Skin epidermis (tissue), 12 donors: ENCODE measurements around the gene HAUS3.
"Not testable (repeated sequence)": the region's sequence is repeated elsewhere in the genome, so short reads cannot be mapped to it uniquely, and the experiment has no call there.

ENCODE experiments used
- H3K27ac ChIP-seq, 21 experiments: fragments of 200-600 bp; sonication (generic) in 11 of 21; one replicate each; pipeline ENCODE4 v1.5.0; 2020; ENCODE audit warnings: mild to moderate bottlenecking in 3 of 21, inconsistent platforms in 2 of 21, moderate library complexity in 2 of 21
- H3K4me3 ChIP-seq, 7 experiments: fragments of 200-600 bp; sonication (generic) in 2 of 7; one replicate each; pipeline ENCODE4 v1.5.0; 2020; ENCODE audit warnings: inconsistent platforms in 2 of 7, mild to moderate bottlenecking in 2 of 7, moderate library complexity in 1 of 7

The HAUS3 gene

DNA sequence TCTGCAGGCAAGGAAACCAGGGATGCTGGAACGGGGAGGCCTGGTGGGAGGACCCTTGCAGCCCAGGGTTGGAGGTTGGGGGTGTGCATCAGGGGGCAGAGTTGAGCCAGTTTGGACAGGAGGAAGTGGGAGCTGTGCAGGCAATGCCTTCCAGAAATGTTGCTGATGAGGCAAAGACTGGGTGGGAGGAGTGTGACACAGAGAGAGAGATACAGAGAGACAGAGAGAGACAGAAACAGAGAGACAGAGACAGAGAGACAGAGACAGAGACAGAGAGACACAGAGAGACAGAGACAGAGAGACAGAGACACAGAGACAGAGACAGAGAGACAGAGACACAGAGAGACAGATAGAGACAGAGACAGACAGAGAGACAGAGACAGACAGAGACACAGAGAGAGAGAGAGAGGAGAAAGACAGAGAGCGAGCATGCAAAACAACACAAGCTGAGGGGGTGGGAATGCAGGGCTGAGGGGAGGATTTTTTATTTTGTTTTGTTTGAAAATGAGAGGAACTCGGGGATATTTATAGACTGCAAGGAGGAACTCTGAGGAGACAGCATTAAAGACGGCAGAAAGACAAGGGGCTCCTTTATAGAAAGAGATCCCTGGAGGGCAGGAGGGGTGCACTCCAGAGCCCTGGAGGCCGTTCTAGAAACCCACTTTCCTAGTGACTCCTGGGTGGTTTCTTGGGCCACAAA lies 1.9 kb upstream of the HAUS3 start:
- H3K4me3 ChIP-seq: no peak overlapping the region
- H3K27ac ChIP-seq: peak overlapping the region in 10 of 21 experiments; percentile 6 to 55 (median 23)

DNA sequence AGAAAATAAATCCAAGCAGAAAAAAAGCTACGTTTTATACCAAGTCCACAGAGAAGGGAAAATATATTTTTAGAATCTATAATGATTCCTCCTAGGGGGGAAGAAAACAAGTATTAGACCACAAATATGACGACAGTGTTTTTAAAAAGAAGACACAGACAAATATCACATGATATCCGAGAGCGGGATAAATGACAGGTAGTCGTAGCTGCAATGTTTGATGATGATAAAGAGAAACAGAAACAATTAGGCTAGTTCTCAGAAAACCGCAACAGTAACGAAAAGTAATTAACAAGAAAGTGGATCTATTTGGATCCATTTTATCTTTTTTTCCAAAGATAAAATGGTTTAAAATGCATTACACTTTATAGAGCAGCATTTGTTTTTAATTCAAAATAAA lies 918 bp downstream of the HAUS3 start:
- H3K27ac ChIP-seq: peak overlapping the region in 16 of 21 experiments; percentile 5 to 89 (median 80)
- peak overlapping the region; percentile 85 to 99 (median 96) for H3K4me3 ChIP-seq

DNA sequence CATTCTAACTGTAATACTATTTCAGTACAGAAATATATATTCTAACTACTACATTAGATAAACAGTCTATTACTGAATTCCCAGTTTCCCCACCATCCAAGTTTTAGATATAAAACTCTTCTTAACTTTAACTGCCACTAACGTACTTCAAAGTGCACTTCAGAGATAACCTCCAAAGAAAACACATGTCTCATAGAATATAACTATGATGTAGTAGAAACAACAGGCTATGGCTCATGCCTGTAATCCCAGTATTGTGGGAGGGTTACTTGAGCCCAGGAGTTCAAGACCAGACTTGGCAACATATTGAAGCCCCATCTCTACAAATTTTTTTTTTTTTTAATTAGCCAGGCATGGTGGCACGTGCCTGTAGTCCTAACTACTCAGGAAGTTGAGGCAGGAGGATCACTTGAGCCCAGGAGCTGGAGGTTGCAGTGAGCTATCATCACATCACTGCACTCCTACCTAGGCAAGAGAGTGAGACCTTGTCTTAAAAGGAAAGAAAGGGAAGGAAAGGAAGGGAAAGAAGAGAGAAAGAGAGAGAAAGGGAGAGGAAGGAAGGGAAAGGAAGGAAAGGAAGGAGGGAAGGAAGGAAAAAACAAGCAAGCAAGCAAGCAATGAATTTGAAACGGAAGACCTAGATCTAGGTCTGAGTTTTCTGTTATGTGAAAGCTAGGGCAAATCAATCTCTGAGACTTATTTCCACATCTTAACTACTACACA lies 4.8 kb downstream of the HAUS3 start:
- H3K27ac ChIP-seq: no peak overlapping the region
- H3K4me3 ChIP-seq: no peak overlapping the region

DNA sequence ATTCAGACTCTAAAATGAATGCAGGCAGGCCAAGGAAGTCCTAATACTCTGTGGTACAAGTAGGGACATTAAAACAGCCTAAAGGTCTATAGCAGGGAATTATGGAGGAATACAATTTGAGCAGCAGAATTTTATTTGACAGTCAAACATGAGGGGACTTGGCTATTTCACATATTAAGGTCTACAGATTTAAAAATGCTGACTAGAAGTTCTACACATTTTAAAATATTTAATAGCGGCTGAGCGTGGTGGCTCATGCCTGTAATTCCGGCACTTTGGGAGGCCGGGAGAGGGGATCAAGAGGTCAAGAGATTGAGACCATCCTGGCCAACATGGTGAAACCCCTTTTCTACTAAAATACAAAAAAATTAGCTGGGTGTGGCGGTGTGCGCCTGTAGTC lies 10.8 kb downstream of the HAUS3 start:
- Histone ChIP-seq H3K27ac (no peak overlapping the region), H3K4me3 (no peak overlapping the region)

DNA sequence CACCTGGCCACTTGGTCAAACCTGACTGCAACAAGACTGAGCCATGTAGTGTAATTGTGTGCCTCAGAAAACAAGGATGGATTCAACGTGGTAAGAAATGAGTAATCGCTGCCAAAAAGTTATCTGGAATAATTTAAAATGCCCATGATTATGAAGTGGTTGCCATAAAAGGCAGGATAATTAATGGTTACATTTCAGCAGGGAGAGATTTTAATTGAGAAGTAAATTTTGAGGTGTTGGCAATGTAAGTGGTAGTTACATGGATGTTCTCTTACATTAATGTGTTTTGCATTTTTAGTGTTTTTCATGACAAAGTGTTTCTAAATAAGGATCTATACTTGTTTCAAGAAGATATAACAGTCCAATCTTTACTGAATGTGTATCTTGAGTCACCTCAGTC lies 15.7 kb downstream of the HAUS3 start:
- Histone ChIP-seq H3K27ac (no peak overlapping the region), H3K4me3 (no peak overlapping the region)

DNA sequence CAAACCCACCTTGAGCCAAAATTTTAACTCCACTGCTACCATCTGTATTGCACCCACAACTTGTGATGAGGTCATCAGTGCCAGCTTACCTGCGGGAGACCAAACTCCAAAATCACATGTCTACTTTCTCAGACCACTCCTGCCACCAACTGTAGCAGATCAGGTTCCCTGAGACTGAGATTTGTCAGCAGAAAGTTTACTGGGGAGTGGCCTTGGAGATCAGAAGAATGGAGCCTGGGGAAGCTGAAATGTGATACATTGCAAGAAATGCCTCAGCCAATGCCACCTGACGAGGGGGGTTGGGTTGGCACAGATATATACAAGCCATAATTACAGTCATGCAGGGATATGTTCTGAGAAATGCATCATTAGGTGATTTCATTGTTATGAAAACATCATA lies 19.1 kb downstream of the HAUS3 start:
- no peak overlapping the region for H3K27ac ChIP-seq
- H3K4me3 ChIP-seq: no peak overlapping the region

DNA sequence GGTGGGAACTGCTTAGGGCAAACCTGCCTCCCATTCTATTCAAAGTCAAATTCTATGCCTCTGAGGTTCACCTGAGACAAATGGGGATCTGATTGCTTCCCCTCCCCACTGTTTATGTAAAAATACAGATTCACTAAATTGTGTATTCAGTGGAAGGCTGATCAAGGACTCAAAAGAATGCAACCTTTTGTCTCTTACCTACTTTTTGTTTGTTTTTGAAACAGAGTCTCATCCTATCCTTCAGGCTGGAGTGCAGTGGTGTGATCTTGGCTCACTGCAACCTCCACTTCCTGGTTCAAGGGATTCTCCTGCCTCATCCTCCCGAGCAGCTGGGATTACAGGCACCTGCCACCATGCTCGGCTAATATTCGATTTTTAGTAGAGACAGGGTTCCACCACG lies 20.5 kb downstream of the HAUS3 start:
- H3K27ac ChIP-seq, H3K4me3 ChIP-seq: not testable (repeated sequence)

DNA sequence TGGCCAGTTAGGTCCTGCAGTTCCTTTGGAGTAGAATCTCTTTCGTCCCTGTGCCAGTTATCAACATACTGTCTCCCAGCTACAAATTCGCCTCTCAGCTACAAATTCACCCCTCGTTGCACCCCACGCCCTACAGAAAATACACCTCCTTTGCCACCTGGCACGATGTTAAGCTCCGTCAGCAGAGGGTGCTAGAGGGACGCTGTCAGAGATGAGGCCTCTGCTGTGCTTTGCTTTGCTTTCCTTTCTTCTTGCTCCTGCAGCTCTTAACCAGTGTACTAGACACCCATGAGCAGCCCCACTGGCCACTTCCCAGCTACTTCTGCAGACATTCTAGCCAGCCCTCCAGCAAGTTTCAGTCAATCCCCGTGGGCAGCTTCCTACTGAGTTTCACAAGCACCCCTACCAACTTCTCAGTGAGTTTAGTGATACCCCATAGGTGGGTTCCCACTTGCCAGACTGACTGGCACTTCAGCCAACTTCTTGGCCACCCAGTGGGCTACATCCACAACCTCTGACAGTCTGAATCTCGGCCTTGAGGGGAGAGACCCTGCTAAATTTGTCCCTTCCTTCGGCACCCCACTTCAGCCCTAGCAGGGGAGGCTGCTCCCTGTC lies 21.8 kb downstream of the HAUS3 start:
- H3K4me3 ChIP-seq: no peak overlapping the region
- H3K27ac ChIP-seq: no peak overlapping the region

DNA sequence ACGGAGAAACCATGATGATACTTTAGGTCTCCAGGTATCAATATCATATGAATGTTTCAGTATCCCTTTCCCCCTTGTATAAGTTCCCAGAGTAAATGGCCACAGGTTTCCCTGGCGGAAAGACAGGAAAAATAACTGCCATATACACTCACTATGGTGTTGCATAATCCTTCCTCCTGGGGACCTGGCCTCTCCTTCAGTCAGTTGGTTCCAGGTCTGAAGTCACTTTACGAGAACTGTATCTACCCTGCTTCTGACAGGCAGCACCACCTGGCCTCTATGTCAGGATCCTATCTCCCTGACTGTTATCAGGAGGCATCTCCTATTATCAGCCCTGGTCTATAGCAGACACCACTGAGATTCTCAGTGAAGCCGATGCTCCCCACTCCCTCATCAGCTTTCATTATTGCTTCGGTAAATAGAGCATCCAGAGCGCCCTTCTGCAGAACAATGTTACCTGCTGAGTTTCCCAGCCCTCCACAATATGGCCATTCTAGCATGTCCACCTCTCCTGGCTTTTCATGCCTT lies 22.6 kb downstream of the HAUS3 start:
- Histone ChIP-seq H3K4me3 (no peak overlapping the region), H3K27ac (no peak overlapping the region)

DNA sequence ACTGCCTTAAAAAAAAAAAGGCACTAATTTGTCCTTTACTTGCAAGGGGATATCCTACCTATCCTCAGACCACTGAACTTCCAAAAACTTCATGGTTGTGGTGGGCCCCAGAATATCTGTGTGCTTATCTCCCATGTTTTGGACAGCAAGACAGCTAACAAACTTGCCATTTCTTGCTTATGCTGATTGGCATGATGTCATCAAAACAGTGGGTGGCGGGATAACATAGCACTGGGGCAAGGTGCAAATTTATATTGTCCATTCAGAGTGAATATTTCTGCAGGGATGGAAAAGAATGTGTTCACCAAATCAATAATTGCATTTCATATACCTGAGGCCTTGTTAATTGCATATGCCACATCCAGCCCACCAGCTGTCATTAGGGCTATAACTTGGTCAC lies 23.5 kb downstream of the HAUS3 start:
- Histone ChIP-seq H3K4me3 (no peak overlapping the region), H3K27ac (no peak overlapping the region)

DNA sequence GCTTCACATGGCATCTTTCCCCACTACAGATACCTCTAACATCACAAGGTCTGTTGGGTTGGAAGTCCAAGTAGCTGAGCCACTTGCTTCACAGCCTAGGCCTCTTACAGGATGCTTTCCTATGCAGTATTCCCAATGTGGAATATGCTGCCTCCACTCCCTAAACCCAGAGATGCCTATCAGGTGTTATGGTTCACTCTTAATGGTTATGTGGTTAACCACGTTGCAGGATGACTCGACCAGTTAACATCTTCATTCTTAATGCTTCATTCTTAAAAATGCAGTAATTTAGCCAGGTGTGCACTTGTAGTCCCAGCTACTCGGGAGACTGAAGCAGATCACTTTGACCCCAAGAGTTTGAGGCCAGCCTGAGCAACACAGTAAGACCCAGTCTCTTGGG lies 24.2 kb downstream of the HAUS3 start:
- H3K4me3 ChIP-seq: no peak overlapping the region
- no peak overlapping the region for H3K27ac ChIP-seq

DNA sequence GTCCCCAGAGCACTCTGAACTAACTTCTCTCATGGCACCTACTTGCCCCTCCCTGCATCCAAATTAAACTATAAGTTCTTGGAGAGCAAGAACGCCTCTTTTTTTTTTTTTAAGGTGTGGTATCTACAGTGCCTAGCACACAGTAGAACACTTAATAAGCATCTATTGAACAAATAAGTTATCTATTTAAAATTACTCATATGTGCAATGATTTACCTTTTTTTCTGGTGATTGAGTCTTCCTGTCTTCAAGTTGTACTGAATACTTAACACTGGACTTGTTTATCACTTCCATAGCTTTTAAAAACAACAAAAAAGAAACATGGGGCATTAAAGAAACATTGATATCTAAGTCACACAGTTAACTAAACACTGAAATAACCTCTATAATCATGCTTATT lies 29.1 kb downstream of the HAUS3 start:
- Histone ChIP-seq H3K4me3 (no peak overlapping the region), H3K27ac (no peak overlapping the region)

DNA sequence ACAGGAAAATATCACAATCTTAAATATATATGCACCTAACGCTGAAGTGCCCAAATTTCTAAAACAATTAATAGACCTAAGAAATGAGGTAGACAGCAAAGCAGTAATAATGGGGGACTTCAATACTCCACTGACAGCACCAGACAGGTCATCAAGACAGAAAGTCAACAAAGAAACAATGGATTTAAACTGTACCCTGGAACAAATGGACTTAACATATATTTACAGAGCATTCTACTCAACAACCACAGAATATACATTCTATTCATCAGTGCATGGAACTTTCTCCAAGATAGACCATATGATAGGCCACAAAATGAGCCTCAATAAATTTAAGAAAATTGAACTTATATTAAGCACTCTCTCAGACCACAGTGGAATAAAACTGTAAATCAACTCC lies 39.1 kb downstream of the HAUS3 start:
- not testable (repeated sequence) for H3K4me3 ChIP-seq, H3K27ac ChIP-seq

DNA sequence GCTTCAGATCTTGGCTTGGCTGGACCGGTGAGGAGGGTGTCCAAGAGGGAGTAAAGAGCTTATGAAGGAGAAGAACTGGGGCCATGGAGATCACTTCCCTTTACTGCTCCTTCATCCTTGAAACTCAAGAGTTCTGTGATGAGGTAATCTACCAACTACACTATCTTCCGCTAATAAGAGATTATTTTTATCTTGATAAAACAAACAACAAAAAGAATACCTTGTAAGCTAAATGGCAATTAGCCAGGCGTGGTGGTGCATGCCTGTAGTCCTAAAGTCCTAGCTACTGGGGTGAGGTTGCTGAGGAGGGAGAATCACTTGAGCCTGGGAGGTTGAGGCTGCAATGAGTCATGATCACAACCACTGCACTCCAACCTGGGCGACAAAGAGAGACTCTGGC lies 47.4 kb downstream of the HAUS3 start:
- Histone ChIP-seq H3K4me3 (no peak overlapping the region), H3K27ac (no peak overlapping the region)

DNA sequence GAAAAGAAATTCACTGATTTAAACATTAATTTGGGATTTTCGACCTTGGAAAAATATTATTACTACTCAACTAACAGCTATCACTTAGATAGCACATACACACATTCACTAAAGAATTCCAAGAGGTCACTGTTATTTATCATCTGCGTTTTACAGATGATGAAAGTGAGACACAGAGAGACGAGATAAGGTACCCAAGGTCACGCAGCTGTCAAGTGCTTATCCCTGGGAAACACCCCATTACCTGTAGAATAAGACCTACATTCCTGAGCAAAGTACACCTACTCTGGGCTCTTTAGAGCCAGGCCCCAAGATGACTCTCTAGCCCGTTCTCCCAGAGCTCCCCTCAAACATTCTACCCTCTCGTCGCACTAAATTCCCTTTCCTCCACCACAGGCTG lies 48.6 kb downstream of the HAUS3 start:
- H3K4me3 ChIP-seq: no peak overlapping the region
- H3K27ac ChIP-seq: no peak overlapping the region

DNA sequence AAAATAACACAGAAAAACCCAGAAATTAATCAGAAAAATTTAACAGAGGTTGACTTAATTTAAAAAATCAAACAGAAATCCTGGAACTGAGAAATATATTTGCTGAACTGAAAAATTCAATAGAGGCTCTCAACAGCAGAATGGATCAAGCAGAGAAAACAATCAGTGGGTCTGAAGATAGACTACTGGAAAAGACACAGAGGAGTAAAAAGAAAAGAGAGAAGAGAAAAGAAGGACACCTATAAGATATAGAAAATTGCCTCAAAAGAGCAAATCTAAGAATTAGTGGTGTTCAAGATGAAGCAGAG lies 55.1 kb downstream of the HAUS3 start:
- H3K4me3 ChIP-seq: no peak overlapping the region
- H3K27ac ChIP-seq: no peak overlapping the region

DNA sequence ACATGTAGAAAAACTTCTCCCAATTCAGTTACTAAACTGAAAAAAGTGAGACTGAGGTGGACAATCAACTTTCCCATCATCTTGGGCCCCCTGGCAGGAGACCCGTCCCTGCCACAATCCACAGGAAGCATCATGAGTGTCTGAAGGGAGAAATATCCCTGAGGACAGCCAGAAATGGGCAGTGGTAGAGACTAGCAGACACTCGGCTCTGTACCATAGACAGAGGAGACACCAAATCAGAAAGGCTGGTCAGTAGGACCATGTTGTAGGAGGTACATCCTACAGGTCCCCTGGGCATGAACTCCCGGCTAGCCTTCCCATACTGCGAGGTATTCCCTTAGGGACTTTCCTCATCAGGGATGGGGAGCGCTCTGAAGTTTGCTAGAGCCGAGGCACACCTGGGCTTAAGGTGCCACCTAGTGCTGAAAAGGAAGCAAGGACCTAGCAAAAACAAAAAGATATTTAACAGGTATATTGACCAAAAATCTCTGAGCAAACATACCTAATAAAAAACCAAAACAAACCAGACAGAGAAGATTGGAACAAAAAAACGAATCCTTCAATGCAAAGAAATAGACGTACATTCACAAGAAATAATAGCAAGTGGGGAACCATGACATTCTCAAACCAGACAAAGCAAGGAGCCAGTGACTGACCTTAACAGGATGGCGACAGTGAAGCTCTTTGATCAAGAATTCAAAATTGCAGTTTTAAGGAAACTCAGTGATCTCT lies 55.6 kb downstream of the HAUS3 start:
- Histone ChIP-seq H3K27ac (no peak overlapping the region), H3K4me3 (no peak overlapping the region)

DNA sequence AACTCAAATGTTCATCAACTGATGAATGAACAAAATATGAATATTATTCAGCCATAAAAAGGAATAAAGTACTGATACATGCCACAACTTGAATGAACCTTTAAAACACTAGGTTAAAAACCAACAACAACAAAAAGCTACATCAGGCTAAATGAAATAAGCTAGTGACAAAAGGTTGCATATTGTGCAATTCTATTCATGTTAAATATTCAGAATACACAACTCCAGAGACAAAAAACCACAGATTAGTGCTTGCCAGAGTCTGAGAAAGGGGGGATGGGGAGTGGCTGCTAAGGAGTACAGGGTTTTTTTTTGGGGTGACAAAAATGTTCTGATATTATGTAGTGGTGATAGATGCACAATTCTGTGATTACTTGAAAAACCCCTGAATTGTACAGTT lies 58.5 kb downstream of the HAUS3 start:
- Histone ChIP-seq H3K4me3 (no peak overlapping the region), H3K27ac (no peak overlapping the region)

DNA sequence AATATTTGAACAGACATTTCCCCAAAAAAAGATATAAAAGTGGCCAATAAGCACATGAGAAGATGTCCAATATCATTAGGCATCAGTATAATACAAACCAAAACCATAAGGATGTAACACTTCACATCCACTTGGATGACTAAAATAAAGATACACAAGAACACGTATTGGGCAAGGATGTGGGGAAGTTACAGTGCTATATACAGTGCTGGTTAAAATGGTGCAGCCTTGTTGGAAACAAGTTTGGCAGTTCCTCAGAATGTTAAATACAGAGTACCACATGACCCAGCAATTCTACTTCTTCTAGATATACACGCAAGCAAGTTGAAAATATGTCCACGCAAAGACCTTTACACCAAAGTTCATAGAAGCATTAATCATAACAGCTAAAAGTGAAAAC lies 58.9 kb downstream of the HAUS3 start:
- no peak overlapping the region for H3K27ac ChIP-seq
- H3K4me3 ChIP-seq: no peak overlapping the region

DNA sequence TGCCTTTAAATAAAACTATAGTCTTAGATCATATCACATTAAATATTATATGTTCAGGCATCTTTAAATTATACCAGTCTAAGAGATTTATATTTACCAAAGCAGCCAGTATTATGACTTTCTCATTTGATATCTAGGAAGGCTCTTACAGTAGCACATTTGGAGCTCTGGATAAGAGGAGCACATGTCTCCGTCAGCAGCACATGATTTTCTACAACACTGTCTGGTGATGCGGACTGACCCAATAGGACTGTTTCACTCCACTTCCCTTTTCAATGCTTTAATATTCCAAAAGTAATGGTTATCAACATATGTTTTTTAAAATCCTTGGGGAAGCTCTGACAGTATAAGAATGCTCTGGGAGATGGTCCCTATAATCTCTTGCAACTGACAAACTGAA lies 61.5 kb downstream of the HAUS3 start:
- no peak overlapping the region for H3K27ac ChIP-seq

DNA sequence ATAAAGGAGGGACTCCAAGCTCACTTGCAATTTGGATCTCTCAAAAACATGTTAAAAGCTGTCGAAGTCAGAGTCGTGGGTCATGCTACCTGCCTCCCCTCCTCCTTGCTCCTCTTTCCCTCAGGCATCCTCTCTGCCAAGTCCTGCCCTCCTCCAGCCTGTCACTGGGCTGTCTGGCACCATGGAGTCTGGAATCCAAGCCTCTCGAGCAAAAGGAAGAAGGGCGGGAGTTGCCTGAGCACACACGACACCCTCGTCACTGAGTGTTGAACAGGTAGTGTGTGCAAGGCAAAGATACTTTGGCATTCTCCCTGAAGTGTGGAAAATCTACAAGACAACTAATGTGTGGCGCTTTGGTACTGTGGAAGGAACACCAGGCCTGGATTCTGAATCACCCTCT lies 62.2 kb downstream of the HAUS3 start:
- H3K4me3 ChIP-seq: no peak overlapping the region
- no peak overlapping the region for H3K27ac ChIP-seq

More for the DNA sequence above, 61.5 kb downstream of the HAUS3 start:
- H3K4me3 ChIP-seq: no peak overlapping the region
